ENCODE measurements around the gene FGD5. TPM values are rescaled to one million over a fixed set of nuclear protein-coding genes. Genes with fewer than 3 reads are reported as not detected.

FGD5 gene
- total and polyA plus RNA-seq, 8 donors: 25.4 to 49.4 (median 41.7) TPM

GRCh38 chr3:14864131-14864530 lies 45.4 kb downstream of the FGD5 start:
- TF ChIP-seq CTCF (IDR thresholded peaks at IDR 0.05): no peak
- intact Hi-C loops (cut with DNase I): no loop called here
- no peak for ATAC-seq
- DNase-seq: no peak
- Histone ChIP-seq H3K4me3 (no peak overlapping the region), H3K4me1 (peaks cover 8 to 20% of the 10 kb centered on the region in 2 donors), H3K36me3 (peaks cover 0 to 16% of the 10 kb centered on the region in 2 donors), H3K9me3 (no peaks in the 10 kb centered on the region), H3K27ac (peak overlapping the region in 1 of 2 donors; percentile 8), H3K27me3 (no peaks in the 10 kb centered on the region)

- no peak for ATAC-seq
- no peak for TF ChIP-seq CTCF (IDR thresholded peaks at IDR 0.05)
Observed at GRCh38 chr3:14866627-14867026, 47.9 kb downstream of the FGD5 start.

GRCh38 chr3:14867936-14868570 lies 49.3 kb downstream of the FGD5 start:
- Histone ChIP-seq H3K4me3 (no peak overlapping the region), H3K27me3 (no peaks in the 10 kb centered on the region), H3K4me1 (peaks cover 0 to 10% of the 10 kb centered on the region in 2 donors), H3K9me3 (no peaks in the 10 kb centered on the region), H3K27ac (peak overlapping the region in 1 of 2 donors; percentile 30), H3K36me3 (peaks cover 0 to 16% of the 10 kb centered on the region in 2 donors)
- intact Hi-C loops (cut with DNase I): no loop called here
- DNase-seq (no peak), ATAC-seq (no peak)
- no peak for TF ChIP-seq CTCF (IDR thresholded peaks at IDR 0.05)

More at GRCh38 chr3:14866627-14867026, 47.9 kb downstream of the FGD5 start:
- Histone ChIP-seq H3K27me3 (no peaks in the 10 kb centered on the region), H3K4me1 (peaks cover under 1 to 14% of the 10 kb centered on the region in 2 donors), H3K27ac (no peak overlapping the region), H3K36me3 (peaks cover 0 to 16% of the 10 kb centered on the region in 2 donors), H3K4me3 (no peak overlapping the region), H3K9me3 (no peaks in the 10 kb centered on the region)
- intact Hi-C loops (cut with DNase I): no loop called here
- DNase-seq: no peak

- TF ChIP-seq CTCF (IDR thresholded peaks at IDR 0.05): no peak
- peaks cover 0 to 8% of the 10 kb centered on the region in 2 donors for H3K36me3 ChIP-seq
- H3K9me3 ChIP-seq: no peaks in the 10 kb centered on the region
- no peak overlapping the region for H3K4me3 ChIP-seq
- no peaks in the 10 kb centered on the region for H3K27me3 ChIP-seq
- H3K4me1 ChIP-seq: peaks cover 0 to 10% of the 10 kb centered on the region in 2 donors
- intact Hi-C loops (cut with DNase I): no loop called here
- peak overlapping the region in 1 of 2 donors; percentile 1 for H3K27ac ChIP-seq
- no peak for DNase-seq
- no peak for ATAC-seq
Observed at GRCh38 chr3:14869917-14870782, 51.4 kb downstream of the FGD5 start.

- H3K4me3 ChIP-seq: no peak overlapping the region
- TF ChIP-seq CTCF (IDR thresholded peaks at IDR 0.05): no peak
- H3K27ac ChIP-seq: peak overlapping the region in 1 of 2 donors; percentile 1
- H3K36me3 ChIP-seq: peaks cover 0 to 5% of the 10 kb centered on the region in 2 donors
- H3K9me3 ChIP-seq: no peaks in the 10 kb centered on the region
- peaks cover 0 to 10% of the 10 kb centered on the region in 2 donors for H3K4me1 ChIP-seq
- DNase-seq (no peak), ATAC-seq (no peak)
- intact Hi-C loops (cut with DNase I): no loop called here
- H3K27me3 ChIP-seq: no peaks in the 10 kb centered on the region
Observed at GRCh38 chr3:14870783-14871060, 52.0 kb downstream of the FGD5 start.
